Neural progenitor cell (in vitro differentiated cells): ENCODE results near the gene PDE9A. TPM values are rescaled to one million over a fixed set of nuclear protein-coding genes. Genes with fewer than 3 reads are reported as not detected.
A peak's percentile ranks its signal among the peaks of the same experiment; 100 is the strongest.

ENCODE experiments used
- DNase-seq: peaks from one replicate; pipeline ENCODE4 v3.0.0-alpha.2; 2016; ENCODE audit warnings: low spot score
- H2AFZ ChIP-seq: fragments of 200-600 bp; sonication (generic); replicated peaks from 2 replicates; pipeline ENCODE4 v1.6.1; 2016; ENCODE audit warnings: antibody characterized with exemption
- H3F3A ChIP-seq: fragments of 200-600 bp; sonication (generic); 2 replicates; pipeline ENCODE4 v1.6.1; 2016; ENCODE audit warnings: antibody characterized with exemption, low read depth
- H3K27ac ChIP-seq: fragments of 200-600 bp; sonication (generic); 2 replicates; pipeline ENCODE4 v1.5.1; 2016; ENCODE audit warnings: mild to moderate bottlenecking
- H3K27me3 ChIP-seq: fragments of 200-600 bp; sonication (generic); 2 replicates; pipeline ENCODE4 v1.6.1; 2016; ENCODE audit warnings: mild to moderate bottlenecking, moderate library complexity
- H3K36me3 ChIP-seq: fragments of 200-600 bp; sonication (generic); 2 replicates; pipeline ENCODE4 v1.5.1; 2016
- H3K4me1 ChIP-seq: fragments of 200-600 bp; sonication (generic); 2 replicates; pipeline ENCODE4 v1.6.1; 2016; ENCODE audit warnings: mixed run types
- H3K4me2 ChIP-seq: fragments of 200-600 bp; sonication (generic); 2 replicates; pipeline ENCODE4 v1.6.1; 2016
- H3K4me3 ChIP-seq: fragments of 200-600 bp; sonication (generic); 2 replicates; pipeline ENCODE4 v1.5.1; 2016
- H3K79me2 ChIP-seq: fragments of 200-600 bp; sonication (generic); 2 replicates; pipeline ENCODE4 v1.6.1; 2016; ENCODE audit warnings: low read depth
- H3K9ac ChIP-seq: fragments of 200-600 bp; sonication (generic); 2 replicates; pipeline ENCODE4 v1.6.1; 2016
- H3K9me3 ChIP-seq: fragments of 200-600 bp; sonication (generic); 2 replicates; pipeline ENCODE4 v1.5.1; 2016; ENCODE audit warnings: low read depth
- H4K20me1 ChIP-seq: fragments of 200-600 bp; sonication (generic); 2 replicates; pipeline ENCODE4 v1.6.1; 2016; ENCODE audit warnings: low read depth
- H3K27ac Mint-ChIP-seq: 3 replicates; pipeline ENCODE4 v1.8.0; 2021; ENCODE audit warnings: mixed read lengths
- H3K27me3 Mint-ChIP-seq: 2 replicates; pipeline ENCODE4 v1.8.0; 2022; ENCODE audit warnings: low read depth, mild to moderate bottlenecking, inconsistent platforms, moderate library complexity, mixed read lengths; ENCODE audit not compliant: insufficient read depth
- H3K36me3 Mint-ChIP-seq: 3 replicates; pipeline ENCODE4 v1.8.0; 2021; ENCODE audit warnings: mixed read lengths
- H3K4me1 Mint-ChIP-seq: 3 replicates; pipeline ENCODE4 v1.8.0; 2021; ENCODE audit warnings: mixed read lengths
- H3K4me3 Mint-ChIP-seq: 3 replicates; pipeline ENCODE4 v1.8.0; 2021; ENCODE audit warnings: mild to moderate bottlenecking, moderate library complexity, mixed read lengths
- H3K9me3 Mint-ChIP-seq: 3 replicates; pipeline ENCODE4 v1.8.0; 2020; ENCODE audit warnings: mixed read lengths
- EZH2 ChIP-seq: fragments of 200-600 bp; sonication (generic); IDR thresholded peaks from 2 replicates; pipeline ENCODE4 v1.6.1; 2017; ENCODE audit warnings: antibody characterized with exemption, mild to moderate bottlenecking, moderate library complexity
- EZH2phosphoT487 ChIP-seq: fragments of 200-600 bp; sonication (generic); IDR thresholded peaks from 2 replicates; pipeline ENCODE4 v1.6.1; 2017; ENCODE audit warnings: antibody characterized with exemption
- total RNA-seq: library from RNA; depleted of rRNA; stranded (reverse); fragments of >200 nt; gene quantifications from 2 replicates; pipeline ENCODE4 v1.2.3, GENCODE V29; 2015; ENCODE audit warnings: low replicate concordance
- TF ChIP-seq, protein P1 (sequence below): fragments of 200-600 bp; sonication (generic); IDR thresholded peaks from 2 replicates; pipeline ENCODE4 v1.5.1; 2017; ENCODE audit warnings: antibody characterized with exemption, mild to moderate bottlenecking

Gene PDE9A
- total RNA-seq, 1 donor from 2014 or later = 41.0 TPM

DNA sequence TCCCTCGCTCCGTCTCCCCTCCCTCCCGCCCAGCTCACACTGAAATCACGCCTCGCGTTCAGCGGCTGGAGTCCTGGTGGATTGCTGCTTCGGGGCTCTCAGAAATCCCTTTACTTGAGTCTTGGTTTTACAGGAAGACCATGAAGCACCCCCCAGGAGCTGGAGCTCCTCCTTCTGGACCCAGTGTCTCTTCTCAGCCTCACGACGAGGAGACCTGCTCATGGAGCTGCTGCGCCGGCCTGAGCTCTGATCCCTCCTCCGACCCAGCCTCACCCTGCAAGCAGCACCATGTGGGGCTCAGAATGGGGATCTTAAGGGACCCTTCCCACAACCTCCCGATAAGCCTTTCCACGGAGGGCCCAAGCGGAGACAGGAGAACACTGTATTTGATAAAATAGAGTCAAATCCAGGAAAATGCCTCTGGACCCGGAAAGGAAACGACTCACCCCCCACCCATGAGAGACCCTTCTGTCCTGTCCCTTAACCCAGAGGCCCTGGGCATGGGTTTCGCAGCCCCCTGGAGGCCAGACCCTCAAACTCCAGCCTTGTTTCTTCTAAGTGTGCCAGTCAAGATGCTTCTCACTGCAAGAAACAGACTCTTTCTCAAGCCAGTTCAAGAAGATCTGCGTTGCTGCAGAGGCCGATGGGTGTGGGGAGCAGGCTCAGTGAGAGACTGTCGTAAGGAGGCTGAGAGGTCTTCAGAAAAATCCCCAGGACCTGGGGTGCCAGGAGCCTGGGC, 26.1 kb downstream of the PDE9A start:
- peaks cover 84% of the 10 kb centered on the region for H4K20me1 ChIP-seq
- Mint-ChIP-seq H3K9me3 (peaks cover 10% of the 10 kb centered on the region), H3K27ac (peak overlapping the region; percentile 42), H3K4me1 (peaks cover 59% of the 10 kb centered on the region), H3K36me3 (peaks cover 18% of the 10 kb centered on the region), H3K27me3 (peaks cover 21% of the 10 kb centered on the region), H3K4me3 (no peak overlapping the region)
- TF ChIP-seq EZH2 = no peak
- TF ChIP-seq, protein P1, sequence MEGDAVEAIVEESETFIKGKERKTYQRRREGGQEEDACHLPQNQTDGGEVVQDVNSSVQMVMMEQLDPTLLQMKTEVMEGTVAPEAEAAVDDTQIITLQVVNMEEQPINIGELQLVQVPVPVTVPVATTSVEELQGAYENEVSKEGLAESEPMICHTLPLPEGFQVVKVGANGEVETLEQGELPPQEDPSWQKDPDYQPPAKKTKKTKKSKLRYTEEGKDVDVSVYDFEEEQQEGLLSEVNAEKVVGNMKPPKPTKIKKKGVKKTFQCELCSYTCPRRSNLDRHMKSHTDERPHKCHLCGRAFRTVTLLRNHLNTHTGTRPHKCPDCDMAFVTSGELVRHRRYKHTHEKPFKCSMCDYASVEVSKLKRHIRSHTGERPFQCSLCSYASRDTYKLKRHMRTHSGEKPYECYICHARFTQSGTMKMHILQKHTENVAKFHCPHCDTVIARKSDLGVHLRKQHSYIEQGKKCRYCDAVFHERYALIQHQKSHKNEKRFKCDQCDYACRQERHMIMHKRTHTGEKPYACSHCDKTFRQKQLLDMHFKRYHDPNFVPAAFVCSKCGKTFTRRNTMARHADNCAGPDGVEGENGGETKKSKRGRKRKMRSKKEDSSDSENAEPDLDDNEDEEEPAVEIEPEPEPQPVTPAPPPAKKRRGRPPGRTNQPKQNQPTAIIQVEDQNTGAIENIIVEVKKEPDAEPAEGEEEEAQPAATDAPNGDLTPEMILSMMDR = peak; percentile 46
- H3F3A ChIP-seq = peaks cover 2% of the 10 kb centered on the region
- DNase-seq = no peak
- H3K79me2 ChIP-seq = peaks cover 24% of the 10 kb centered on the region
- no peak overlapping the region for H3K27ac ChIP-seq
- no peak overlapping the region for H3K4me2 ChIP-seq
- no peaks in the 10 kb centered on the region for H3K27me3 ChIP-seq
- no peaks in the 10 kb centered on the region for H3K36me3 ChIP-seq
- no peak overlapping the region for H3K4me3 ChIP-seq
- no peak overlapping the region for H3K9ac ChIP-seq
- H3K9me3 ChIP-seq = no peaks in the 10 kb centered on the region
- H3K4me1 ChIP-seq = peaks cover 12% of the 10 kb centered on the region
- H2AFZ ChIP-seq = no peak overlapping the region

DNA sequence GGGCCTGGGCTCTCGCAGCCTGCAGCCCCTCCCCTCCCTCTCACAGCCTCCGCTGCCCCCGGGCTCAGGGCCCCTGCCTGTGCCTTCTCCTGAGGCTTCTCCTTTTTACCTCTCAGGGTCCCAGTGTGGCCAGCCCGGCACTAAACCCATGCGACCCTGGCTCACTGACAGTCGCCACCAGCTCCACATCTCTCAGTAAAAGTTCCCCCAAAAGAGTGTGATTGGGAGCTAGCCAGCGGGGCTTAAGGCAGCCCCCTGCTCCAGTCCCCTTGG, 26.6 kb downstream of the PDE9A start:
- H3K4me1 Mint-ChIP-seq = peaks cover 53% of the 10 kb centered on the region
- H3K9me3 Mint-ChIP-seq = peaks cover 10% of the 10 kb centered on the region
- Histone ChIP-seq H3K27me3 (no peaks in the 10 kb centered on the region), H3F3A (peaks cover 2% of the 10 kb centered on the region), H3K4me2 (no peak overlapping the region), H2AFZ (no peak overlapping the region), H3K4me1 (peaks cover 8% of the 10 kb centered on the region), H3K79me2 (peaks cover 19% of the 10 kb centered on the region), H3K9me3 (no peaks in the 10 kb centered on the region), H3K36me3 (no peaks in the 10 kb centered on the region), H3K27ac (no peak overlapping the region), H3K9ac (no peak overlapping the region), H4K20me1 (peaks cover 79% of the 10 kb centered on the region), H3K4me3 (no peak overlapping the region)
- TF ChIP-seq, protein P1 = no peak
- TF ChIP-seq EZH2 (no peak), EZH2phosphoT487 (no peak)
- H3K27ac Mint-ChIP-seq = no peak overlapping the region
- H3K36me3 Mint-ChIP-seq = peaks cover 18% of the 10 kb centered on the region
- no peak overlapping the region for H3K4me3 Mint-ChIP-seq
- peaks cover 19% of the 10 kb centered on the region for H3K27me3 Mint-ChIP-seq
- no peak for DNase-seq

DNA sequence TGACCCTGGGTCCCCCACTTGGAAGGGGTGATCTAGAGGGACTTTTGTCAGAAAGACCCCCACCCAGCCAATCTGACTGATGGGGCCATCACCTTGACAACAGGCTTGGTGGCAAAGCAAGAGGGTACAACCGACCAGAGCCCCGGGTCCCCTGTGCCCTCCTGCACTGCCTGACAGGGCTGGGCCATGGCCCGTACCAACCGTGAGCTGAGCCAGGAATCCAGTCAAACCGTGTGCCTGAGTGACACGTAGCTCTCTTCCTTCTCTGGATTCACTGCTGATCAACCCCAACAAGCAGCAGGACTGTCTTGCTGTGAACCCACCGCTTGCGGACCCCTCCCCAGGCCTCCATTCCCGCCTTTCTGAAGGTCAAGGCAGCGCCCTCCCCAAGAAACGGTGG, 27.0 kb downstream of the PDE9A start:
- H4K20me1 ChIP-seq = peaks cover 76% of the 10 kb centered on the region
- H3K9me3 Mint-ChIP-seq = peaks cover 10% of the 10 kb centered on the region
- no peak overlapping the region for H2AFZ ChIP-seq
- H3K4me2 ChIP-seq = no peak overlapping the region
- H3K79me2 ChIP-seq = peaks cover 15% of the 10 kb centered on the region
- TF ChIP-seq, protein P1 = no peak
- no peak for TF ChIP-seq EZH2phosphoT487
- no peak for TF ChIP-seq EZH2
- H3K36me3 Mint-ChIP-seq = peaks cover 18% of the 10 kb centered on the region
- no peaks in the 10 kb centered on the region for H3K36me3 ChIP-seq
- H3K4me1 Mint-ChIP-seq = peaks cover 49% of the 10 kb centered on the region
- peaks cover 2% of the 10 kb centered on the region for H3F3A ChIP-seq
- no peak overlapping the region for H3K4me3 ChIP-seq
- no peak overlapping the region for H3K9ac ChIP-seq
- H3K27me3 Mint-ChIP-seq = peaks cover 16% of the 10 kb centered on the region
- H3K27me3 ChIP-seq = no peaks in the 10 kb centered on the region
- H3K27ac ChIP-seq = no peak overlapping the region
- H3K9me3 ChIP-seq = no peaks in the 10 kb centered on the region
- no peak overlapping the region for H3K4me3 Mint-ChIP-seq
- DNase-seq = no peak
- H3K4me1 ChIP-seq = peaks cover 8% of the 10 kb centered on the region
- no peak overlapping the region for H3K27ac Mint-ChIP-seq
